Stimulated activated CD4-positive, alpha-beta T cell treated with anti-CD3 and anti-CD28 coated beads, Interleukin-4, amount 100 ng/mL, for 24 hours (primary cell): ENCODE results near the gene SRSF6.
"Not testable (repeated sequence)": the region's sequence is repeated elsewhere in the genome, so short reads cannot be mapped to it uniquely, and the experiment has no call there.

Experiments
- DNase-seq: peaks from one replicate; pipeline ENCODE4 v3.0.0-alpha.2; 2020

Gene SRSF6

GRCh38 chr20:43490038-43490437 is 32.3 kb downstream of the SRSF6 start:
- no peak for DNase-seq

GRCh38 chr20:43492101-43492500 is 34.4 kb downstream of the SRSF6 start:
- DNase-seq = no peak

- DNase-seq = no peak
Measured at GRCh38 chr20:43495388-43495787, 37.7 kb downstream of the SRSF6 start.

GRCh38 chr20:43502021-43502420 is 44.3 kb downstream of the SRSF6 start:
- not testable (repeated sequence) for DNase-seq

- no peak for DNase-seq
Measured at GRCh38 chr20:43506238-43506637, 48.5 kb downstream of the SRSF6 start.

- DNase-seq = no peak
Measured at GRCh38 chr20:43507150-43508080, 49.7 kb downstream of the SRSF6 start, which contains the start of gene L3MBTL1. L3MBTL1 (plus strand) TSS chr20:43507697; CDS start chr20:43513504, 5,807 bp downstream.

- no peak for DNase-seq
Measured at GRCh38 chr20:43508106-43508505, 50.4 kb downstream of the SRSF6 start.

- no peak for DNase-seq
Measured at GRCh38 chr20:43508604-43509040, 50.9 kb downstream of the SRSF6 start.

GRCh38 chr20:43511879-43512278 is 54.2 kb downstream of the SRSF6 start:
- no peak for DNase-seq

- no peak for DNase-seq
Measured at GRCh38 chr20:43513372-43513930, 55.8 kb downstream of the SRSF6 start.
